A549 (cell line): ENCODE data around the gene HYAL3. TPM values are rescaled to one million over a fixed set of nuclear protein-coding genes. Genes with fewer than 3 reads are reported as not detected.

Source experiments
- ATAC-seq, 2 experiments: fragments of 200-7000 bp in 1 of 2; fragments of >200 bp in 1 of 2; cut with Nextera tagmentation in 1 of 2; cut with Tn5 transposase in 1 of 2; 3 replicates each; pipeline versions ENCODE4 v1.8.0 to v1.9.1; 2018 to 2020; ENCODE audit warnings: mild to moderate bottlenecking in 1 of 2, moderate library complexity in 1 of 2
- CTCF ChIA-PET: fragments of 300-600 bp; sonication (Branson Sonifier 250); formaldehyde crosslinking; extraction: SDS; loops from one replicate; lab custom pipeline; 2021; ENCODE audit warnings: antibody characterized with exemption, inconsistent platforms; lab: Yijun Ruan, JAX
- POLR2A ChIA-PET: fragments of 350-600 bp; formaldehyde crosslinking; extraction: SDS; loops from one replicate; lab custom pipeline; 2021; ENCODE audit warnings: antibody characterized with exemption, inconsistent platforms; lab: Yijun Ruan, JAX
- DNase-seq, 2 experiments: peaks; one replicate each; pipeline versions ENCODE4 v3.0.0 to v3.0.0-alpha.2; 2011 to 2016; ENCODE audit warnings: low read depth in 1 of 2, low spot score in 1 of 2
- FAIRE-seq: peaks from 2 replicates; lab custom pipeline; 2011; peaks lifted over from hg19 to GRCh38; lab: Jason Lieb, UNC
- H3K27ac ChIP-seq, 2 experiments: fragments of >200 bp; sonication (Bioruptor Twin); formaldehyde crosslinking; 3 replicates each; pipeline ENCODE4 v1.5.1; 2016 to 2017
- H3K4me1 ChIP-seq: fragments of >200 bp; sonication (Bioruptor Twin); formaldehyde crosslinking; 3 replicates; pipeline ENCODE4 v1.6.1; 2016
- H3K4me2 ChIP-seq: fragments of >200 bp; sonication (Bioruptor Twin); formaldehyde crosslinking; 3 replicates; pipeline ENCODE4 v1.6.1; 2016
- H3K4me3 ChIP-seq: fragments of >200 bp; sonication (Bioruptor Twin); formaldehyde crosslinking; 3 replicates; pipeline ENCODE4 v1.5.1; 2016
- H3K9me3 ChIP-seq: fragments of >200 bp; sonication (Bioruptor Twin); formaldehyde crosslinking; 3 replicates; pipeline ENCODE4 v1.6.1; 2016
- BHLHE40 ChIP-seq: IDR thresholded peaks from 2 replicates; pipeline ENCODE4 v1.6.1; 2012; ENCODE audit warnings: low read depth, low read length, inconsistent platforms
- CHD4 ChIP-seq: fragments of 200-600 bp; sonication (generic); IDR thresholded peaks from 2 replicates; pipeline ENCODE4 v1.6.1; 2016; ENCODE audit warnings: antibody characterized with exemption, mild to moderate bottlenecking, borderline replicate concordance
- EHF ChIP-seq: fragments of 250-450 bp; sonication (Bioruptor Pico); IDR thresholded peaks from 2 replicates; pipeline ENCODE4 v1.5.0; 2020; ENCODE audit warnings: mild to moderate bottlenecking
- FOSB ChIP-seq: fragments of 250-450 bp; sonication (Bioruptor Pico); IDR thresholded peaks from 2 replicates; pipeline ENCODE4 v1.5.0; 2020; ENCODE audit warnings: mild to moderate bottlenecking, moderate library complexity
- HES2 ChIP-seq: fragments of >200 bp; sonication (Bioruptor Twin); formaldehyde crosslinking; IDR thresholded peaks from 2 replicates; pipeline ENCODE4 v1.6.1; 2016
- HMGXB4 ChIP-seq: fragments of 250-450 bp; sonication (Bioruptor Pico); IDR thresholded peaks from 2 replicates; pipeline ENCODE4 v1.5.0; 2021; ENCODE audit warnings: mild to moderate bottlenecking, moderate library complexity, borderline replicate concordance
- KDM1A ChIP-seq: fragments of 200-600 bp; sonication (generic); IDR thresholded peaks from 2 replicates; pipeline ENCODE4 v1.6.1; 2016; ENCODE audit warnings: low read depth, mild to moderate bottlenecking
- KDM5A ChIP-seq: fragments of 200-600 bp; sonication (generic); IDR thresholded peaks from 2 replicates; pipeline ENCODE4 v1.6.1; 2016; ENCODE audit warnings: antibody characterized with exemption, mild to moderate bottlenecking
- MAZ ChIP-seq: fragments of 150-350 bp; IDR thresholded peaks from 2 replicates; pipeline ENCODE4 v1.6.1; 2014; ENCODE audit warnings: antibody characterized with exemption, low read depth, low read length, borderline replicate concordance
- MYC ChIP-seq: IDR thresholded peaks from 2 replicates; pipeline ENCODE4 v1.6.1; 2012; ENCODE audit warnings: mild to moderate bottlenecking, inconsistent platforms, low read length, improper control_type of control experiment, borderline replicate concordance
- NFE2L2 ChIP-seq: fragments of 150-350 bp; conservative IDR thresholded peaks from 2 replicates; pipeline ENCODE4 v1.6.1; 2014; ENCODE audit warnings: low read length
- NR3C1 ChIP-seq: fragments of >200 bp; sonication (Bioruptor Twin); formaldehyde crosslinking; IDR thresholded peaks from 3 replicates; pipeline ENCODE4 v1.6.1; 2017
- POLR2A ChIP-seq: IDR thresholded peaks from 2 replicates; pipeline ENCODE4 v1.6.1; 2012; ENCODE audit warnings: mild to moderate bottlenecking, low read length
- POLR2AphosphoS2 ChIP-seq: conservative IDR thresholded peaks from 2 replicates; pipeline ENCODE4 v1.6.1; 2012; ENCODE audit warnings: low read length, improper control_type of control experiment, inconsistent platforms
- RAD21 ChIP-seq, 2 experiments: fragments of >200 bp in 1 of 2; sonication (Bioruptor Twin) in 1 of 2; formaldehyde crosslinking in 1 of 2; IDR thresholded peaks in 1 of 2; conservative IDR thresholded peaks in 1 of 2; 2 replicates in 1 of 2; 3 replicates in 1 of 2; pipeline ENCODE4 v1.6.1; 2012 to 2018; ENCODE audit warnings: inconsistent platforms in 1 of 2
- RCOR1 ChIP-seq: fragments of 150-350 bp; IDR thresholded peaks from 2 replicates; pipeline ENCODE4 v1.6.1; 2014; ENCODE audit warnings: antibody characterized with exemption, low read length, low read depth
- REST ChIP-seq: fragments of 200-600 bp; sonication (generic); IDR thresholded peaks from 2 replicates; pipeline ENCODE4 v1.6.1; 2016; ENCODE audit warnings: antibody characterized with exemption, mild to moderate bottlenecking, moderate library complexity
- RFX5 ChIP-seq: fragments of 450-650 bp; IDR thresholded peaks from 2 replicates; pipeline ENCODE4 v1.7.1; 2014; ENCODE audit warnings: antibody characterized with exemption, mild to moderate bottlenecking, moderate library complexity
- RNF2 ChIP-seq: fragments of 200-600 bp; sonication (generic); IDR thresholded peaks from 2 replicates; pipeline ENCODE4 v1.6.1; 2016; ENCODE audit warnings: low read depth, mild to moderate bottlenecking, antibody characterized with exemption, moderate library complexity, borderline replicate concordance
- SMC3 ChIP-seq: fragments of >200 bp; sonication (Bioruptor Twin); formaldehyde crosslinking; IDR thresholded peaks from 3 replicates; pipeline ENCODE4 v1.6.1; 2018; ENCODE audit warnings: inconsistent platforms
- ZSCAN20 ChIP-seq: fragments of 250-450 bp; sonication (Bioruptor Pico); IDR thresholded peaks from 2 replicates; pipeline ENCODE4 v1.8.0; 2022; ENCODE audit warnings: mild to moderate bottlenecking, moderate library complexity
- WGBS: methylation state at CpG from one replicate; pipeline ENCODE4 v1.1.6; 2017; ENCODE audit errors: missing lambda C conversion rate; 5-methylcytosine and 5-hydroxymethylcytosine counted together
- polyA plus RNA-seq, 4 experiments: library from polyadenylated mRNA; depleted of rRNA in 3 of 4; stranded (reverse); fragments of >200 nt; fragmentation: RNase III in 1 of 4; extraction: RNeasy Plus Mini Kit Qiagen cat#74134 plus additional on column Dnase treatment in 1 of 4; gene quantifications; 2 replicates in 3 of 4; 3 replicates in 1 of 4; pipeline ENCODE4 v1.2.3, GENCODE V29; 2011 to 2017

Gene HYAL3
- polyA plus RNA-seq, 2 of the 4 experiments (the other 2 are of a cell fraction): 3.0 to 5.0 TPM

- FAIRE-seq (no peak), DNase-seq (no peak), ATAC-seq (peak in 1 of 2 experiments; percentile 10; a peak in 1 of 6 replicates)
- Histone ChIP-seq H3K4me2 (no peak within 1 kb of the TSS), H3K4me3 (no peak within 1 kb of the TSS), H3K4me1 (no peaks in the 10 kb centered on the region), H3K9me3 (no peaks in the 10 kb centered on the region), H3K27ac (no peak within 1 kb of the TSS)
- TF ChIP-seq FOSB (no peak), POLR2A (no peak), KDM1A (no peak)
- ChIA-PET CTCF (interaction anchor here (0.8 to 3.3 kb wide), 8 partner anchors 9 to 88 kb away, joined by 3 to 13 read pairs (median 4); partner anchors contain the start of genes GNAT1 and TUSC2), POLR2A (interaction anchor here (1.2 to 1.4 kb wide), 3 partner anchors 13 to 43 kb away, joined by 5 to 7 read pairs (median 5); partner anchors contain the start of genes GNAI2 and IFRD2)
- no CpG with 5 or more reads among the region's 2 CpGs for whole genome bisulfite sequencing
Observed at GRCh38 chr3:50278880-50279224, 20.4 kb downstream of the HYAL3 start, which contains the start of gene LSMEM2. Gene LSMEM2, plus strand, starts transcription at chr3:50279087. Its CDS starts 27 bp downstream, at chr3:50279114.

GRCh38 chr3:50278123-50278879 is 20.9 kb downstream of the HYAL3 start:
- Histone ChIP-seq H3K4me2 (no peak overlapping the region), H3K4me3 (no peak overlapping the region), H3K4me1 (peaks cover under 1% of the 10 kb centered on the region; the same call in 1 of the 3 replicates), H3K27ac (no peak overlapping the region), H3K9me3 (no peaks in the 10 kb centered on the region)
- DNase-seq (no peak), FAIRE-seq (no peak), ATAC-seq (peak; percentile 5 to 37; a peak in 4 of 6 replicates)
- CTCF ChIA-PET: interaction anchor here (1.4 to 8.0 kb wide), 7 partner anchors 10 to 84 kb away, joined by 4 to 67 read pairs (median 6); no protein-coding TSS in a partner anchor
- no peak for TF ChIP-seq RNF2
- TF ChIP-seq RCOR1: no peak
- TF ChIP-seq RAD21 (conservative IDR thresholded peaks at IDR 0.05 in 1 of 2, IDR thresholded peaks at IDR 0.05 in 1 of 2): no peak
- TF ChIP-seq ZSCAN20 (CRISPR knock-in tag): no peak
- no peak for TF ChIP-seq CHD4
- no peak for TF ChIP-seq HMGXB4 (CRISPR knock-in tag)
- no peak for TF ChIP-seq HES2
- no peak for TF ChIP-seq SMC3
- no peak for TF ChIP-seq RFX5
- no peak for TF ChIP-seq BHLHE40
- no peak for TF ChIP-seq REST
- TF ChIP-seq NFE2L2: no peak
- no peak for TF ChIP-seq MYC
- no peak for TF ChIP-seq EHF (CRISPR knock-in tag)
- no peak for TF ChIP-seq KDM5A
- no peak for TF ChIP-seq POLR2AphosphoS2
- no peak for TF ChIP-seq MAZ
- TF ChIP-seq NR3C1: no peak
- WGBS: 76% methylated on average over 4 of the region's 4 CpGs
- POLR2A ChIA-PET: interaction anchor here (0.6 to 1.4 kb wide), 2 partner anchors 13 to 43 kb away, joined by 5 read pairs; partner anchors contain the start of gene GNAI2
